Progenitor cell of endocrine pancreas (in vitro differentiated cells): ENCODE data around the gene ASS1. TPM values are rescaled to one million over a fixed set of nuclear protein-coding genes. Genes with fewer than 3 reads are reported as not detected.

Source experiments
- DNase-seq: peaks from one replicate; pipeline ENCODE4 v3.0.0; 2021; ENCODE audit warnings: low spot score; ENCODE audit not compliant: unreplicated experiment
- H3K27ac Mint-ChIP-seq: 2 replicates; pipeline ENCODE4 v1.8.0; 2021; ENCODE audit warnings: mild to moderate bottlenecking, moderate library complexity, mixed read lengths
- H3K27me3 Mint-ChIP-seq: 2 replicates; pipeline ENCODE4 v1.8.0; 2021; ENCODE audit warnings: mixed read lengths
- H3K36me3 Mint-ChIP-seq: 2 replicates; pipeline ENCODE4 v1.8.0; 2022; ENCODE audit warnings: mixed read lengths; ENCODE audit not compliant: insufficient read depth
- H3K4me1 Mint-ChIP-seq: 2 replicates; pipeline ENCODE4 v1.8.0; 2021; ENCODE audit warnings: low read depth, mixed read lengths
- H3K4me3 Mint-ChIP-seq: 2 replicates; pipeline ENCODE4 v1.8.0; 2021; ENCODE audit warnings: low read depth, mild to moderate bottlenecking, moderate library complexity, mixed read lengths
- H3K9me3 Mint-ChIP-seq: 2 replicates; pipeline ENCODE4 v1.8.0; 2021; ENCODE audit warnings: low read depth, mixed read lengths
- long read RNA-seq: library from polyadenylated mRNA; unstranded; transcript quantifications from one replicate; pipeline ENCODE4 v2.0.0, GENCODE V29; 2020
- total RNA-seq: library from RNA; stranded (reverse); gene quantifications from 2 replicates; pipeline ENCODE4 v1.2.1, GENCODE V29; 2021
- TF ChIP-seq, protein P1 (sequence below): fragments of 200-600 bp; sonication (generic); IDR thresholded peaks from one replicate; pipeline ENCODE4 v1.5.0; 2021; ENCODE audit warnings: antibody characterized with exemption, mild to moderate bottlenecking; ENCODE audit not compliant: unreplicated experiment

ASS1 gene
- 6.5 and 7.7 TPM in 2 replicates for total RNA-seq
- long read RNA-seq, transcript ASS1-201 (15 exons, 1,564 nt): major isoform, 25 of 30 reads
- long read RNA-seq, partial matches to known transcripts: 1 of 30 reads
- long read RNA-seq, other reads (novel, unspliced or antisense): 2 of 30 reads

DNA sequence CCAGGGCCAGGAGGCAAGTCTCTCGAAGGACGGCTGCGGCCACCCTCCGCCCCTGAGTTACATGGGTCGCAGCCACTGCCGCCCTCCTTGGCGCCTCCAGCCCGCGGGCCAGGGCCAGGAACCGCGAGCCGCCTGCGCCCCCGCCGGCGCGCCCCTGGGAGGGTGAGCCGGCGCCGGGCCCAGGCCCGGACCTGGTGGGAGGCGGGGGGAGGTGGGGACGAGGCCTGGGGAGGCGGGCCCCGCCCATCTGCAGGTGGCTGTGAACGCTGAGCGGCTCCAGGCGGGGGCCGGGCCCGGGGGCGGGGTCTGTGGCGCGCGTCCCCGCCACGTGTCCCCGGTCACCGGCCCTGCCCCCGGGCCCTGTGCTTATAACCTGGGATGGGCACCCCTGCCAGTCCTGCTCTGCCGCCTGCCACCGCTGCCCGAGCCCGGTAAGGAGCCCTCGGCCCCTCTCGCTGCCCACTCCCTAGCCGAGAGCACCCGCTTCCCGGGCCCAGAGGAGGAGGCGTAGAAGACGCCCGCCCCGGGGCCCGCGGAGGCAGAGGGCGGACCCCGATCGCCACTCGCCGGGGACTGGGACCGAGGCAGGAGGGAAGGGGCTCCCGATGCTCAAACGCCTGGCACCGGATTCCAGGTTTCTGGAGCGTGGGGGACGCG, at the start of gene ASS1:
Gene ASS1 (plus strand): TSS at position 397 of the 657 bp plus-strand sequence. CDS start 7,268 bp downstream, outside the sequence.
- H3K4me1 Mint-ChIP-seq: peaks cover 1% of the 10 kb centered on the region

DNA sequence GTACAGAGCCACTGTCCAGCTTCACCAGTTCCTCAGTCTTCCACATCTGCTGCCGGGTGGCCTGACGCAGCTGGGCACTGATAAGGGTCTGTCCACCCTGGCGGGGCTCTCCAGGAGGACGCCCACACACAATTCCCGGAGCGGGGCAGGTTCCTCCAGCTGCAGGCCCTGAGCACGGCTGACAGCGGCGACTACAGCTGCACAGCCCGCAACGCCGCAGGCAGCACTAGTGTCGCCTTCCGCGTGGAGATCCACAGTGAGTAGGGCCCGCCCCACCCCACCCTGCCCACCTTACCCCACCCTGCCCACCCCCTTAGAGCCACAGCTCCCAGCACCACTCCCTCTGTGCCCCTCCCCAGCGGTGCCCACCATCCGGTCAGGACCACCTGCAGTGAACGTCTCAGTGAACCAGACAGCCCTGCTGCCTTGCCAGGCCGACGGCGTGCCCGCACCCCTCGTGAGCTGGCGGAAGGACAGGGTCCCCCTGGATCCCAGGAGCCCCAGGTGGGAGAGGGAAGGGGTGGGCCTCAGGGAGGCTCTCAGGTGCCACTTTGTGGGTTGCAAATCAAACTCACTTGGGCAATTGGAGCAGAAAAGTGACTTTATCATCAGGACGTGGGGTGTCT, 48.8 kb upstream of the ASS1 start:
- no peaks in the 10 kb centered on the region for H3K36me3 Mint-ChIP-seq
- no peaks in the 10 kb centered on the region for H3K4me1 Mint-ChIP-seq
- no peak for DNase-seq
- no peaks in the 10 kb centered on the region for H3K9me3 Mint-ChIP-seq
- no peak overlapping the region for H3K4me3 Mint-ChIP-seq
- TF ChIP-seq, protein P1, sequence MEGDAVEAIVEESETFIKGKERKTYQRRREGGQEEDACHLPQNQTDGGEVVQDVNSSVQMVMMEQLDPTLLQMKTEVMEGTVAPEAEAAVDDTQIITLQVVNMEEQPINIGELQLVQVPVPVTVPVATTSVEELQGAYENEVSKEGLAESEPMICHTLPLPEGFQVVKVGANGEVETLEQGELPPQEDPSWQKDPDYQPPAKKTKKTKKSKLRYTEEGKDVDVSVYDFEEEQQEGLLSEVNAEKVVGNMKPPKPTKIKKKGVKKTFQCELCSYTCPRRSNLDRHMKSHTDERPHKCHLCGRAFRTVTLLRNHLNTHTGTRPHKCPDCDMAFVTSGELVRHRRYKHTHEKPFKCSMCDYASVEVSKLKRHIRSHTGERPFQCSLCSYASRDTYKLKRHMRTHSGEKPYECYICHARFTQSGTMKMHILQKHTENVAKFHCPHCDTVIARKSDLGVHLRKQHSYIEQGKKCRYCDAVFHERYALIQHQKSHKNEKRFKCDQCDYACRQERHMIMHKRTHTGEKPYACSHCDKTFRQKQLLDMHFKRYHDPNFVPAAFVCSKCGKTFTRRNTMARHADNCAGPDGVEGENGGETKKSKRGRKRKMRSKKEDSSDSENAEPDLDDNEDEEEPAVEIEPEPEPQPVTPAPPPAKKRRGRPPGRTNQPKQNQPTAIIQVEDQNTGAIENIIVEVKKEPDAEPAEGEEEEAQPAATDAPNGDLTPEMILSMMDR: no peak
- H3K27me3 Mint-ChIP-seq: no peaks in the 10 kb centered on the region
- no peak overlapping the region for H3K27ac Mint-ChIP-seq

More for the DNA sequence above, at the start of gene ASS1:
- TF ChIP-seq, protein P1: no peak
- DNase-seq: peak; percentile 39
- Mint-ChIP-seq H3K27ac (no peak within 1 kb of the TSS), H3K27me3 (peaks cover 36% of the 10 kb centered on the region), H3K4me3 (peak within 1 kb of the TSS; percentile 58), H3K36me3 (peaks cover 1% of the 10 kb centered on the region), H3K9me3 (peaks cover 9% of the 10 kb centered on the region)

GRCh38 chr9:130396581-130396980, 48.2 kb upstream of the ASS1 start:
- H3K9me3 Mint-ChIP-seq: no peaks in the 10 kb centered on the region
- H3K27me3 Mint-ChIP-seq: no peaks in the 10 kb centered on the region
- TF ChIP-seq, protein P1: no peak
- H3K4me3 Mint-ChIP-seq: no peak overlapping the region
- H3K27ac Mint-ChIP-seq: no peak overlapping the region
- no peaks in the 10 kb centered on the region for H3K4me1 Mint-ChIP-seq
- DNase-seq: no peak
- H3K36me3 Mint-ChIP-seq: no peaks in the 10 kb centered on the region

GRCh38 chr9:130398487-130399240, 46.1 kb upstream of the ASS1 start:
- DNase-seq: no peak
- Mint-ChIP-seq H3K36me3 (no peaks in the 10 kb centered on the region), H3K4me3 (no peak overlapping the region), H3K27me3 (no peaks in the 10 kb centered on the region), H3K9me3 (no peaks in the 10 kb centered on the region), H3K4me1 (no peaks in the 10 kb centered on the region), H3K27ac (no peak overlapping the region)
- TF ChIP-seq, protein P1: no peak

DNA sequence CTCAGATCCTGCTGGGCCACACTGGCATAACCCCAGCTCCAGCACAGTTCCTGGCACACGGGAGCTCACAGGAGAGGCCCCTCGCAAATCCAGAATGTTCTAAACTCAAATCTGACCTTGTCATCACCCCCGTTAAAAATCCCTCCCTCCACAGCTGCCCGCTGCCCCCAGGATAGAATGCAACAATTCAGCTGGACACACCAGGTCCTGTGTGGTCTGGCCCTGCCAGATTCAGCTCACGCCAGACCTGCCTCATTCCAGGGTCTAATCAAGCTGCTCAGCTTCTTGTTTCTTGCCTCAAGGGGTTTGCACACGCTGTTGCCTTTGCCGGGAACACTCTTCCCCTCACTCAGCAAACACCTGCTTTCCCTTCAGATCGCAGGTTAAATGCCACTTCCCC, 45.0 kb upstream of the ASS1 start:
- no peak for DNase-seq
- no peak overlapping the region for H3K27ac Mint-ChIP-seq
- no peaks in the 10 kb centered on the region for H3K36me3 Mint-ChIP-seq
- no peaks in the 10 kb centered on the region for H3K9me3 Mint-ChIP-seq
- no peak overlapping the region for H3K4me3 Mint-ChIP-seq
- H3K27me3 Mint-ChIP-seq: no peaks in the 10 kb centered on the region
- TF ChIP-seq, protein P1: no peak
- no peaks in the 10 kb centered on the region for H3K4me1 Mint-ChIP-seq
